DND-41 (cell line): ENCODE measurements around the gene CACNA1I.

Experiments used
- ATAC-seq: fragments of 200-7000 bp; cut with Tn5 transposase; 3 replicates; pipeline ENCODE4 v1.9.1; 2021; ENCODE audit warnings: low read depth; ENCODE audit not compliant: insufficient read depth
- DNase-seq: peaks from one replicate; pipeline ENCODE4 v3.0.0-alpha.2; 2020
- H2AFZ ChIP-seq: 2 replicates; pipeline ENCODE4 v1.6.0; 2012; ENCODE audit warnings: low read depth, low read length
- H3K27ac ChIP-seq: 2 replicates; pipeline ENCODE4 v1.5.1; 2012; ENCODE audit warnings: low read length, inconsistent platforms
- H3K27me3 ChIP-seq: fragments of 200-600 bp; sonication (generic); 2 replicates; pipeline ENCODE4 v1.6.0; 2012; ENCODE audit warnings: low read length, mild to moderate bottlenecking, inconsistent platforms; ENCODE audit not compliant: insufficient read depth, poor library complexity
- H3K36me3 ChIP-seq: 2 replicates; pipeline ENCODE4 v1.5.1; 2012; ENCODE audit warnings: low read length, inconsistent platforms; ENCODE audit not compliant: insufficient read depth
- H3K4me1 ChIP-seq: 2 replicates; pipeline ENCODE4 v1.5.1; 2012; ENCODE audit warnings: mild to moderate bottlenecking, low read length; ENCODE audit not compliant: insufficient read depth
- H3K4me2 ChIP-seq: 2 replicates; pipeline ENCODE4 v1.6.0; 2012; ENCODE audit warnings: mild to moderate bottlenecking, moderate library complexity, low read length, inconsistent platforms; ENCODE audit not compliant: insufficient read depth
- H3K4me3 ChIP-seq, 2 experiments: fragments of 200-600 bp in 1 of 2; shearing (Covaris generic) in 1 of 2; 2 replicates each; pipeline ENCODE4 v1.5.1; 2012 to 2016; ENCODE audit warnings: inconsistent platforms in 2 of 2, low read length in 2 of 2, mild to moderate bottlenecking in 2 of 2, low read depth in 1 of 2, moderate library complexity in 1 of 2
- H3K79me2 ChIP-seq: 2 replicates; pipeline ENCODE4 v1.6.0; 2012; ENCODE audit warnings: low read length, inconsistent platforms; ENCODE audit not compliant: insufficient read depth
- H3K9ac ChIP-seq: 2 replicates; pipeline ENCODE4 v1.6.0; 2012; ENCODE audit warnings: low read depth, mild to moderate bottlenecking, inconsistent platforms, low read length, moderate library complexity
- H3K9me3 ChIP-seq: 2 replicates; pipeline ENCODE4 v1.5.1; 2012; ENCODE audit warnings: low read length, moderate library complexity, mild to moderate bottlenecking, inconsistent platforms; ENCODE audit not compliant: insufficient read depth, severe bottlenecking
- H4K20me1 ChIP-seq: 2 replicates; pipeline ENCODE4 v1.6.0; 2012; ENCODE audit warnings: low read length; ENCODE audit not compliant: insufficient read depth
- CTCF ChIP-seq: IDR thresholded peaks from 2 replicates; pipeline ENCODE4 v1.5.1; 2012; ENCODE audit warnings: borderline replicate concordance, low read length, moderate library complexity, mild to moderate bottlenecking; ENCODE audit not compliant: poor library complexity, severe bottlenecking; ENCODE audit errors: extremely low read depth
- EZH2 ChIP-seq: IDR thresholded peaks from 3 replicates; pipeline ENCODE4 v1.6.1; 2012; ENCODE audit warnings: borderline replicate concordance, low read depth, mild to moderate bottlenecking, moderate library complexity, low read length, inconsistent platforms; ENCODE audit not compliant: severe bottlenecking

The CACNA1I gene

GRCh38 chr22:39665229-39665628 lies 94.7 kb downstream of the CACNA1I start:
- Histone ChIP-seq H2AFZ (no peak overlapping the region), H3K4me1 (no peaks in the 10 kb centered on the region), H3K4me2 (no peak overlapping the region), H3K36me3 (no peaks in the 10 kb centered on the region), H3K79me2 (no peaks in the 10 kb centered on the region), H4K20me1 (no peaks in the 10 kb centered on the region), H3K27me3 (no peaks in the 10 kb centered on the region), H3K9ac (no peak overlapping the region), H3K4me3 (no peak overlapping the region), H3K27ac (no peak overlapping the region), H3K9me3 (no peaks in the 10 kb centered on the region)
- no peak for TF ChIP-seq CTCF
- no peak for TF ChIP-seq EZH2
- ATAC-seq (no peak), DNase-seq (no peak)

GRCh38 chr22:39665661-39666431 lies 95.3 kb downstream of the CACNA1I start:
- Histone ChIP-seq H3K9me3 (peaks cover 2% of the 10 kb centered on the region), H3K4me2 (no peak overlapping the region), H3K4me3 (no peak overlapping the region), H3K9ac (no peak overlapping the region), H3K36me3 (no peaks in the 10 kb centered on the region), H3K27ac (no peak overlapping the region), H4K20me1 (no peaks in the 10 kb centered on the region), H3K4me1 (no peaks in the 10 kb centered on the region), H2AFZ (no peak overlapping the region), H3K27me3 (no peaks in the 10 kb centered on the region), H3K79me2 (no peaks in the 10 kb centered on the region)
- ATAC-seq (no peak), DNase-seq (no peak)
- TF ChIP-seq CTCF (no peak), EZH2 (no peak)

- no peak for DNase-seq
- Histone ChIP-seq H3K27me3 (no peaks in the 10 kb centered on the region), H3K79me2 (no peaks in the 10 kb centered on the region), H3K9ac (no peak overlapping the region), H3K4me1 (no peaks in the 10 kb centered on the region), H3K4me3 (no peak overlapping the region), H4K20me1 (no peaks in the 10 kb centered on the region), H3K27ac (no peak overlapping the region), H3K4me2 (no peak overlapping the region), H3K36me3 (no peaks in the 10 kb centered on the region), H2AFZ (no peak overlapping the region), H3K9me3 (peaks cover 7% of the 10 kb centered on the region)
- no peak for ATAC-seq
- no peak for TF ChIP-seq EZH2
- no peak for TF ChIP-seq CTCF
These were observed 95.9 kb downstream of the CACNA1I start for GRCh38 chr22:39666495-39666894.

- Histone ChIP-seq H3K27ac (no peak overlapping the region), H3K9me3 (peaks cover 11% of the 10 kb centered on the region), H3K4me3 (no peak overlapping the region), H3K79me2 (no peaks in the 10 kb centered on the region), H3K4me2 (no peak overlapping the region), H3K27me3 (no peaks in the 10 kb centered on the region), H2AFZ (no peak overlapping the region), H3K4me1 (no peaks in the 10 kb centered on the region), H3K9ac (no peak overlapping the region), H4K20me1 (no peaks in the 10 kb centered on the region), H3K36me3 (no peaks in the 10 kb centered on the region)
- DNase-seq (no peak), ATAC-seq (no peak)
- TF ChIP-seq EZH2 (no peak), CTCF (no peak)
These were observed 96.4 kb downstream of the CACNA1I start for GRCh38 chr22:39666926-39667325.
